SK-N-SH (cell line): ENCODE results near the gene SYNPR. TPM values are rescaled to one million over a fixed set of nuclear protein-coding genes. Genes with fewer than 3 reads are reported as not detected.

ENCODE experiments used
- CTCF ChIA-PET: fragments of 300-600, 350-600 bp; formaldehyde crosslinking; extraction: SDS; loops from one replicate; lab custom pipeline; 2021; lab: Yijun Ruan, JAX
- POLR2A ChIA-PET: fragments of 350-600 bp; sonication (Branson Sonifier 250); formaldehyde crosslinking; extraction: SDS; loops from one replicate; lab custom pipeline; 2020; ENCODE audit warnings: antibody characterized with exemption, inconsistent platforms; lab: Yijun Ruan, JAX
- DNase-seq: peaks from one replicate; pipeline ENCODE4 v3.0.0; 2012
- H2AFZ ChIP-seq: fragments of 200-600 bp; sonication (generic); 2 replicates; pipeline ENCODE4 v1.8.1; 2016; ENCODE audit warnings: antibody characterized with exemption, mild to moderate bottlenecking, low read depth
- H3F3A ChIP-seq: fragments of 200-600 bp; sonication (generic); replicated peaks from 2 replicates; pipeline ENCODE3; 2016; ENCODE audit warnings: antibody characterized with exemption, mild to moderate bottlenecking; ENCODE audit not compliant: insufficient read depth
- H3K27ac ChIP-seq, 2 experiments: fragments of 200-500 bp in 1 of 2; fragments of 200-600 bp in 1 of 2; sonication (Bioruptor generic) in 1 of 2; sonication (generic), shearing (Covaris generic) in 1 of 2; 2 replicates each; pipeline versions ENCODE4 v1.5.1 to v1.6.1; 2014 to 2016; ENCODE audit warnings: low read depth in 2 of 2, inconsistent platforms in 1 of 2, low read length in 1 of 2, mild to moderate bottlenecking in 1 of 2, mixed read lengths in 1 of 2
- H3K27me3 ChIP-seq: fragments of 200-600 bp; sonication (generic), shearing (Covaris generic); 2 replicates; pipeline ENCODE4 v1.6.1; 2016; ENCODE audit warnings: mixed run types; ENCODE audit not compliant: insufficient read depth
- H3K36me3 ChIP-seq, 2 experiments: fragments of 200-500 bp in 1 of 2; fragments of 200-600 bp in 1 of 2; sonication (Bioruptor generic) in 1 of 2; sonication (generic) in 1 of 2; replicated peaks in 1 of 2; 2 replicates each; pipeline versions ENCODE3 to v1.5.1; 2014 to 2016; ENCODE audit warnings: low read length in 1 of 2, mild to moderate bottlenecking in 1 of 2; ENCODE audit not compliant: insufficient read depth in 2 of 2, control insufficient read depth in 1 of 2
- H3K4me1 ChIP-seq, 2 experiments: fragments of 200-500 bp in 1 of 2; fragments of 200-600 bp in 1 of 2; sonication (Bioruptor generic) in 1 of 2; sonication (generic), shearing (Covaris generic) in 1 of 2; 2 replicates each; pipeline versions ENCODE4 v1.5.1 to v1.6.1; 2014 to 2016; ENCODE audit warnings: low read depth in 1 of 2, low read length in 1 of 2, mixed run types in 1 of 2; ENCODE audit not compliant: insufficient read depth in 2 of 2, control insufficient read depth in 1 of 2
- H3K4me2 ChIP-seq: fragments of 200-600 bp; sonication (generic), shearing (Covaris generic); 2 replicates; pipeline ENCODE4 v1.6.1; 2017; ENCODE audit warnings: mixed run types
- H3K4me3 ChIP-seq, 2 experiments: fragments of 200-500 bp in 1 of 2; fragments of 200-600 bp in 1 of 2; sonication (Bioruptor generic) in 1 of 2; sonication (generic), shearing (Covaris generic) in 1 of 2; 2 replicates each; pipeline versions ENCODE4 v1.5.1 to v1.8.1; 2014 to 2016; ENCODE audit warnings: low read depth in 2 of 2, inconsistent platforms in 1 of 2, low read length in 1 of 2, mild to moderate bottlenecking in 1 of 2, mixed read lengths in 1 of 2, moderate library complexity in 1 of 2
- H3K79me2 ChIP-seq: fragments of 200-600 bp; sonication (generic); 2 replicates; pipeline ENCODE4 v1.8.1; 2017; ENCODE audit warnings: mild to moderate bottlenecking; ENCODE audit not compliant: insufficient read depth
- H3K9ac ChIP-seq: fragments of 200-600 bp; sonication (generic); 2 replicates; pipeline ENCODE4 v1.6.1; 2017; ENCODE audit warnings: mixed run types
- H3K9me2 ChIP-seq: fragments of 200-600 bp; sonication (generic); 2 replicates; pipeline ENCODE4 v1.6.1; 2017; ENCODE audit warnings: mixed run types
- H3K9me3 ChIP-seq: fragments of 200-600 bp; sonication (generic); 2 replicates; pipeline ENCODE4 v1.6.1; 2017; ENCODE audit warnings: mixed run types, mild to moderate bottlenecking, moderate library complexity
- H4K20me1 ChIP-seq: fragments of 200-600 bp; sonication (generic); 2 replicates; pipeline ENCODE4 v1.6.1; 2017; ENCODE audit warnings: mild to moderate bottlenecking, mixed run types; ENCODE audit not compliant: insufficient read depth
- CTCF ChIP-seq: fragments of 200-600 bp; sonication (generic); IDR thresholded peaks from 2 replicates; pipeline ENCODE4 v1.6.1; 2017; ENCODE audit warnings: antibody characterized with exemption, mild to moderate bottlenecking, moderate library complexity
- EZH2phosphoT487 ChIP-seq: fragments of 200-600 bp; sonication (generic); IDR thresholded peaks from 2 replicates; pipeline ENCODE4 v1.6.1; 2017; ENCODE audit warnings: low read depth, mixed run types, mild to moderate bottlenecking, antibody characterized with exemption, moderate library complexity, borderline replicate concordance
- FOXJ3 ChIP-seq: sonication (generic); formaldehyde crosslinking; IDR thresholded peaks from 2 replicates; pipeline ENCODE4 v1.5.1; 2020; ENCODE audit warnings: mild to moderate bottlenecking, missing genetic modification reagents
- GATA2 ChIP-seq: sonication (generic); formaldehyde crosslinking; IDR thresholded peaks from 2 replicates; pipeline ENCODE4 v1.5.0; 2020; ENCODE audit warnings: mild to moderate bottlenecking, missing genetic modification reagents
- MAX ChIP-seq: IDR thresholded peaks from 2 replicates; pipeline ENCODE4 v1.4.0; 2012; ENCODE audit warnings: low read depth
- MXI1 ChIP-seq: IDR thresholded peaks from 2 replicates; pipeline ENCODE4 v1.6.1; 2012; ENCODE audit warnings: mild to moderate bottlenecking, low read depth, low read length, improper control_type of control experiment
- PBX3 ChIP-seq: IDR thresholded peaks from 2 replicates; pipeline ENCODE4; 2012
- RAD21 ChIP-seq: IDR thresholded peaks from 2 replicates; pipeline ENCODE4 v1.6.1; 2012; ENCODE audit warnings: mild to moderate bottlenecking, low read length
- SMC3 ChIP-seq: IDR thresholded peaks from 2 replicates; pipeline ENCODE4 v1.6.1; 2012; ENCODE audit warnings: low read depth, low read length, improper control_type of control experiment
- TAF1 ChIP-seq: IDR thresholded peaks from 2 replicates; pipeline ENCODE4 v1.6.1; 2012; ENCODE audit warnings: low read depth, mild to moderate bottlenecking, low read length, moderate library complexity, borderline replicate concordance
- YY1 ChIP-seq: IDR thresholded peaks from 2 replicates; pipeline ENCODE4 v1.4.0; 2012; ENCODE audit warnings: low read depth, mild to moderate bottlenecking
- WGBS: methylation state at CpG from one replicate; pipeline ENCODE4 v1.1.6; 2017; ENCODE audit warnings: low lambda C conversion rate; 5-methylcytosine and 5-hydroxymethylcytosine counted together
- polyA plus RNA-seq, 3 experiments: library from polyadenylated mRNA; depleted of rRNA; stranded (reverse); fragments of >200 nt; gene quantifications; 2 replicates each; pipeline ENCODE4 v1.2.3, GENCODE V29; 2012

SYNPR gene
- polyA plus RNA-seq, 1 of the 3 experiments (the other 2 are of a cell fraction): not detected

GRCh38 chr3:63580151-63580550 lies 302.0 kb downstream of the SYNPR start:
- no peaks in the 10 kb centered on the region for H3K27me3 ChIP-seq
- ChIA-PET POLR2A (no interaction called here), CTCF (no interaction called here)
- no peak for DNase-seq
- no peaks in the 10 kb centered on the region for H3K9me2 ChIP-seq
- no peak overlapping the region for H3K4me3 ChIP-seq
- no peaks in the 10 kb centered on the region for H3F3A ChIP-seq
- no peaks in the 10 kb centered on the region for H3K4me1 ChIP-seq
- H3K4me2 ChIP-seq: no peak overlapping the region
- no peak overlapping the region for H3K9ac ChIP-seq
- TF ChIP-seq MAX (no peak), GATA2 (no peak), TAF1 (no peak), PBX3 (no peak), SMC3 (no peak), YY1 (no peak), EZH2phosphoT487 (no peak)
- no peaks in the 10 kb centered on the region for H4K20me1 ChIP-seq
- no peaks in the 10 kb centered on the region for H3K9me3 ChIP-seq
- H3K27ac ChIP-seq: no peak overlapping the region
- H3K36me3 ChIP-seq: no peaks in the 10 kb centered on the region
- no peaks in the 10 kb centered on the region for H3K79me2 ChIP-seq
- no peak overlapping the region for H2AFZ ChIP-seq
- 27% methylated on average over 2 of the region's 2 CpGs for WGBS

GRCh38 chr3:63582943-63583500 lies 304.9 kb downstream of the SYNPR start:
- H3K36me3 ChIP-seq: no peaks in the 10 kb centered on the region
- no peak overlapping the region for H3K4me3 ChIP-seq
- no peaks in the 10 kb centered on the region for H3K9me2 ChIP-seq
- TF ChIP-seq FOXJ3 (CRISPR knock-in tag): no peak
- no peak for TF ChIP-seq RAD21
- TF ChIP-seq MXI1: no peak
- TF ChIP-seq TAF1: no peak
- no peak for TF ChIP-seq CTCF
- no peak for DNase-seq
- H3K27ac ChIP-seq: no peak overlapping the region
- H3F3A ChIP-seq: no peaks in the 10 kb centered on the region
- ChIA-PET CTCF (interaction anchor here (1.1 kb wide), 1 partner anchor 234 kb away, joined by 3 read pairs; no protein-coding TSS in a partner anchor), POLR2A (no interaction called here)
- H3K79me2 ChIP-seq: no peaks in the 10 kb centered on the region
- H3K9me3 ChIP-seq: no peaks in the 10 kb centered on the region
- WGBS: 63% methylated on average over 3 of the region's 3 CpGs
- H3K27me3 ChIP-seq: no peaks in the 10 kb centered on the region
- H3K4me1 ChIP-seq: no peaks in the 10 kb centered on the region
- no peak overlapping the region for H3K4me2 ChIP-seq
- no peak overlapping the region for H3K9ac ChIP-seq
- H4K20me1 ChIP-seq: no peaks in the 10 kb centered on the region
- H2AFZ ChIP-seq: no peak overlapping the region
